HG03135 (cell line): Measurements from ENCODE around the gene BCL6B.

Experiments used
- ATAC-seq: cut with Tn5 transposase; IDR thresholded peaks from one replicate; pipeline ENCODE4 v1.9.1; 2021; ENCODE audit warnings: mild to moderate bottlenecking, moderate library complexity; ENCODE audit not compliant: unreplicated experiment

BCL6B gene

DNA sequence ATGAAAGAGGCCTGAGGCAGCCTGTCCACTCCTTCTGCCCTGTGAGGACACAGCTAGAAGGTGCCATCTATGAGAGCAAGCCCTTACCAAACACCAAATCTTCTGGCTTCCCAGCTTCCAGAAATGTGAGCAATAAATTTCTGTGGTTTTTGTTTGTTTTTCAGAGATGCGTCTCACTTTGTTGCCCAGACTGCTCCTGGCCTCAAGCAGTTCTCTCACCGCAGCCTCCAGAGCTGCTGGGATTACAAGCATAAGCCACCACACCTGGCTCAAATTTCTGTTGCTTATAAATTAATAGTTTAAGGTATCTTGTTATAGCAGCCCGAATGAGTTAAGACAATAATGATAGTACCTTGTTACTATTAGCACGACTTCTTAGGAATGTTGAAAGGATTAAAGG, 33.5 kb downstream of the BCL6B start:
- ATAC-seq, result no peak

- ATAC-seq, result no peak
Measured at GRCh38 chr17:7058831-7059447, 36.1 kb downstream of the BCL6B start.

- ATAC-seq, result no peak
Measured at GRCh38 chr17:7060165-7060891, 37.5 kb downstream of the BCL6B start.

GRCh38 chr17:7063518-7064094, 40.8 kb downstream of the BCL6B start:
- ATAC-seq, result no peak

DNA sequence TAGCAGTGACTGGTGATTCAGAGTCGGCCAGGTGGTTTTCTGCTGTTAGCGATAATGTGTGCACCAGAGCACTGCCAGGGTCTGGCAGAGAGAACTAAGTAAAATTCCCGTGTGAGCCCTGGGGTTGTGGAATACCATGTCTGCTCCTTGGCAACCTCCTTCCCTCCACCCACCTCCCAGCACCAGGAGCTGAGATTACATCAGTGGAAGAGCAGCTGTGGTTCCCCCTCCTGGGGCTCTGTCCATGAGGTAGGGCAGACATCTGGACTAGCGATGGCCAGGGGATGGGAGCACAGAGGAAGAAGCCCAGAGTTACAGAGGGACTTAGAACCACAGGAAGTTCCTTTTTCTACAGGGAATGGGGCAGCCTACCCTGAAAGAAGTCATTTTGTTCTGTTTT, 41.4 kb downstream of the BCL6B start:
- ATAC-seq, result no peak

- ATAC-seq, result no peak
Measured at GRCh38 chr17:7067198-7067597, 44.3 kb downstream of the BCL6B start.

GRCh38 chr17:7068268-7068667, 45.4 kb downstream of the BCL6B start:
- no peak for ATAC-seq

DNA sequence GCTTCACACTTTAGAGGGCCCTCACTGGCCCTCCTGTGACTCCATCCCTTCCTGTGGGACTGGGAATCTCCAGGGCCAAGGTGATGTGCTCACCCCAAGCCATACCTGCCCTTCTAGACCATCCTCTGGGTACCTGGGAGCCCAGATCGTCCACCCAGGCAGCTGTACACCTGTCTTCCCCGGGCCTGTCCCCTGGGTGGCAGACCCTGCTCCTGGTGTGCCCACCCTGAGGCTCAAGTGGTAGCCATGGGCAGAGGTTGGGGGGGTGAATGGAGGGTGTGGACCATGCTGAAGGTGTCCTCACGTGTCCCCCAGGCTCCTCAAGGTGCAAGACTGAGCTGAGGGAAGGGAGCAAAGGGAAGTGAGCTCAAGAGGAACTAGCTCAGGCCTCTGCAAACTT, 47.9 kb downstream of the BCL6B start:
- no peak for ATAC-seq

GRCh38 chr17:7072406-7072805, 49.6 kb downstream of the BCL6B start:
- no peak for ATAC-seq

GRCh38 chr17:7074931-7075330, 52.1 kb downstream of the BCL6B start:
- no peak for ATAC-seq

- no peak for ATAC-seq
Measured at GRCh38 chr17:7077911-7078546, 55.2 kb downstream of the BCL6B start.

DNA sequence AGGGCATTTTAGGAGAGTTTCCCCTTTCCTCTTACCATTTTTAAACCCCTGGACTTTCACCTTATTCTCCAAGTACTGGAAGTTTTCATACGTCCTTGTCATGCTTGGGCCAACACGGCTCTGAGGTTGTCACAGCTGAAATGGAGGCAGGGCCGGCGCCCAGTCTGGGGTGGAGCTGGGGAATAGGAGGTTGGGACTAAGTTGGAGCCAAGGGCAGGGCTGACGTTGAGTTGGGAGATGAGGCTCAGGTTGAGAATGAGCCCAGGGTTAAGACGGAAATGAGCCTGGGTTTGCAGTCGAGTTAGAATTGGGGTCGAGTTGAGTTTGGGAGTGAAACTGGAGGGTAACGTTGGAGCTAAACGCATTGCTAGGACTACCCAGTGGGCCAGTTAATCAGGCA, 55.9 kb downstream of the BCL6B start:
- no peak for ATAC-seq
